Measurements from ENCODE around the gene LSG1.
"Not testable (repeated sequence)": the region's sequence is repeated elsewhere in the genome, so short reads cannot be mapped to it uniquely, and the experiment has no call there.

Gene LSG1

GRCh38 chr3:194617143-194617671 lies 54.8 kb downstream of the LSG1 start:
- no peak for DNase-seq

GRCh38 chr3:194615226-194615625 lies 56.8 kb downstream of the LSG1 start:
- DNase-seq = no peak

GRCh38 chr3:194612221-194612620 lies 59.8 kb downstream of the LSG1 start:
- no peak for DNase-seq

GRCh38 chr3:194610689-194611088 lies 61.3 kb downstream of the LSG1 start:
- DNase-seq = no peak

GRCh38 chr3:194609601-194610000 lies 62.4 kb downstream of the LSG1 start:
- no peak for DNase-seq

- DNase-seq = no peak
Observed at GRCh38 chr3:194608981-194609380, 63.0 kb downstream of the LSG1 start.

- peak in 1 of 3 experiments; percentile 52 for DNase-seq
Observed at GRCh38 chr3:194607592-194608389, 64.2 kb downstream of the LSG1 start.

- DNase-seq = peak in 1 of 3 experiments; percentile 13
Observed at GRCh38 chr3:194606941-194607340, 65.0 kb downstream of the LSG1 start.

GRCh38 chr3:194606163-194606562 lies 65.8 kb downstream of the LSG1 start:
- DNase-seq = no peak

GRCh38 chr3:194605314-194605713 lies 66.7 kb downstream of the LSG1 start:
- DNase-seq = not testable (repeated sequence)

- no peak for DNase-seq
Observed at GRCh38 chr3:194604837-194605236, 67.2 kb downstream of the LSG1 start.

GRCh38 chr3:194604126-194604525 lies 67.9 kb downstream of the LSG1 start:
- no peak for DNase-seq

- DNase-seq = no peak
Observed at GRCh38 chr3:194602669-194603171, 69.3 kb downstream of the LSG1 start.

GRCh38 chr3:194598771-194599557 lies 73.0 kb downstream of the LSG1 start:
- DNase-seq = no peak

- DNase-seq = no peak
Observed at GRCh38 chr3:194596906-194597305, 75.1 kb downstream of the LSG1 start.

- no peak for DNase-seq
Observed at GRCh38 chr3:194592798-194593752, 78.9 kb downstream of the LSG1 start.
